Right atrium auricular region (tissue), 2 donors: ENCODE results near the gene STXBP2. TPM values are rescaled to one million over a fixed set of nuclear protein-coding genes. Genes with fewer than 3 reads are reported as not detected.

Experiments used
- DNase-seq: peaks from one replicate; pipeline ENCODE4 v3.0.0-alpha.2; 2019; ENCODE audit warnings: low spot score
- H3K27ac ChIP-seq, 2 donors: fragments of 200-600 bp; sonication (generic); 1 replicate in 1 of 2; 2 replicates in 1 of 2; pipeline ENCODE4 v1.5.1; 2016 to 2019
- H3K27me3 ChIP-seq, 2 donors: fragments of 200-600 bp; sonication (generic); one replicate each; pipeline versions ENCODE4 v1.5.1 to v1.6.0; 2017 to 2019
- H3K36me3 ChIP-seq: fragments of 200-600 bp; sonication (generic); one replicate; pipeline ENCODE4 v1.5.1; 2016
- H3K4me1 ChIP-seq, 2 donors: fragments of 200-600 bp; sonication (generic); one replicate each; pipeline versions ENCODE4 v1.5.1 to v1.6.0; 2017 to 2019
- H3K4me3 ChIP-seq, 2 donors: fragments of 200-600 bp; sonication (generic); 1 replicate in 1 of 2; 2 replicates in 1 of 2; pipeline ENCODE4 v1.5.1; 2017 to 2019; ENCODE audit warnings: mild to moderate bottlenecking in 1 of 2, moderate library complexity in 1 of 2
- H3K9me3 ChIP-seq, 2 donors: fragments of 200-600 bp; sonication (generic); one replicate each; pipeline ENCODE4 v1.5.1; 2019
- total RNA-seq, 2 donors: library from RNA; depleted of rRNA; stranded (reverse); fragments of >200 nt; gene quantifications; one replicate each; pipeline ENCODE4 v1.1.0, GENCODE V29; 2016
- TF ChIP-seq, protein P1 (sequence below), 2 donors: fragments of 200-600 bp; sonication (generic); IDR thresholded peaks; one replicate each; pipeline ENCODE4 v1.5.1; 2019; ENCODE audit warnings: antibody characterized with exemption in 2 of 2

Gene STXBP2
- total RNA-seq, 2 donors from 2014 or later, result 6.4 to 14.9 TPM

- H3K4me1 ChIP-seq, result no peaks in the 10 kb centered on the region
- H3K27me3 ChIP-seq, result no peaks in the 10 kb centered on the region
- DNase-seq, result no peak
- H3K4me3 ChIP-seq, result no peak within 1 kb of the TSS
- TF ChIP-seq, protein P1, sequence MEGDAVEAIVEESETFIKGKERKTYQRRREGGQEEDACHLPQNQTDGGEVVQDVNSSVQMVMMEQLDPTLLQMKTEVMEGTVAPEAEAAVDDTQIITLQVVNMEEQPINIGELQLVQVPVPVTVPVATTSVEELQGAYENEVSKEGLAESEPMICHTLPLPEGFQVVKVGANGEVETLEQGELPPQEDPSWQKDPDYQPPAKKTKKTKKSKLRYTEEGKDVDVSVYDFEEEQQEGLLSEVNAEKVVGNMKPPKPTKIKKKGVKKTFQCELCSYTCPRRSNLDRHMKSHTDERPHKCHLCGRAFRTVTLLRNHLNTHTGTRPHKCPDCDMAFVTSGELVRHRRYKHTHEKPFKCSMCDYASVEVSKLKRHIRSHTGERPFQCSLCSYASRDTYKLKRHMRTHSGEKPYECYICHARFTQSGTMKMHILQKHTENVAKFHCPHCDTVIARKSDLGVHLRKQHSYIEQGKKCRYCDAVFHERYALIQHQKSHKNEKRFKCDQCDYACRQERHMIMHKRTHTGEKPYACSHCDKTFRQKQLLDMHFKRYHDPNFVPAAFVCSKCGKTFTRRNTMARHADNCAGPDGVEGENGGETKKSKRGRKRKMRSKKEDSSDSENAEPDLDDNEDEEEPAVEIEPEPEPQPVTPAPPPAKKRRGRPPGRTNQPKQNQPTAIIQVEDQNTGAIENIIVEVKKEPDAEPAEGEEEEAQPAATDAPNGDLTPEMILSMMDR (IDR thresholded peaks at IDR 0.05), result no peak
- no peak within 1 kb of the TSS for H3K27ac ChIP-seq
- H3K36me3 ChIP-seq, result no peaks in the 10 kb centered on the region
- peaks cover 0 to 1% of the 10 kb centered on the region in 2 donors for H3K9me3 ChIP-seq
Measured at GRCh38 chr19:7668842-7669241, 31.9 kb downstream of the STXBP2 start, which contains the start of gene RETN. Gene RETN, plus strand, starts transcription at chr19:7669049. Its CDS starts 278 bp downstream, at chr19:7669327.

DNA sequence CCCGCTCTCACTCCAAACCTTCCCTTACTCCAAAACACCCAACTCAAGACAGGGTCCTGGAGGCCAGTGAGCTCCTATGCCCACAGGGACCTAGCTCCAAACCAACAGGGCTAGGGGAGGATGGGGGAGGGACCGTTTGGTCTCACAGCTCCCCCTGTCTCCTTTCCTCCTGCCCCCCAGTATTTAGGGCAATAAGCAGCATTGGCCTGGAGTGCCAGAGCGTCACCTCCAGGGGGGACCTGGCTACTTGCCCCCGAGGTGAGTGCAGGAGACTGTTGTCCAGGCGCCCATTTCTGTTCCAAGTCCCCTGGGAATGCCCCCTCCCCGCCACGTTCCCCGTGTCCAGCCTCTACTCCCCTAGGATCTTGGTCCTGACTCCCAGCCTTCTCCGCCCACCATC is 32.7 kb downstream of the STXBP2 start:
- no peak overlapping the region for H3K27ac ChIP-seq
- TF ChIP-seq, protein P1 (IDR thresholded peaks at IDR 0.05), result no peak
- no peak overlapping the region for H3K4me3 ChIP-seq
- H3K36me3 ChIP-seq, result no peaks in the 10 kb centered on the region
- no peaks in the 10 kb centered on the region for H3K4me1 ChIP-seq
- H3K9me3 ChIP-seq, result peaks cover 0 to 4% of the 10 kb centered on the region in 2 donors
- no peak for DNase-seq
- H3K27me3 ChIP-seq, result no peaks in the 10 kb centered on the region

GRCh38 chr19:7670150-7670783 is 33.4 kb downstream of the STXBP2 start:
- no peak overlapping the region for H3K4me3 ChIP-seq

DNA sequence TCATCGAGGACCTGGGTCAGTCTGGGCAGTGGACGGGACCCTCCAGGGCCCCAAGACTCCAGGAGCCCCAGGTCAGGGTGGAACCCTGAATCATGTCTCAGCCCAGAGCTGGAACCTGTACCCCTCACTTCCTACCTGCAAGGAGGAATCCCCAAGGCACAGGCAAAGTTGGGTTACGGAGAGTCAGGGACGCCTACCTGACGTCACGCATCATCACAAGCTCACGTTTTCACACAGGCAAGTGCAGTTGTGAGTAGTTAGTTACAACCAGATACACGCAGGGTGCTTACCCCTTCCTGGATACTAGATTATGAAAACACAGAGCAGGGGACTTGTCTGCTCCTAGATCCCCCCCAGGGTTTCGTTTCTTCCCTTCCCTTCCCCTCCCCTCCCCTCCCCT is 33.9 kb downstream of the STXBP2 start:
- Histone ChIP-seq H3K27me3 (no peaks in the 10 kb centered on the region), H3K27ac (no peak overlapping the region), H3K4me1 (no peaks in the 10 kb centered on the region), H3K9me3 (peaks cover 0 to 4% of the 10 kb centered on the region in 2 donors), H3K4me3 (no peak overlapping the region), H3K36me3 (no peaks in the 10 kb centered on the region)
- no peak for DNase-seq
- TF ChIP-seq, protein P1 (IDR thresholded peaks at IDR 0.05), result no peak

More at GRCh38 chr19:7670150-7670783, 33.4 kb downstream of the STXBP2 start:
- H3K36me3 ChIP-seq, result no peaks in the 10 kb centered on the region
- no peak for DNase-seq
- H3K9me3 ChIP-seq, result peaks cover 0 to 4% of the 10 kb centered on the region in 2 donors
- no peaks in the 10 kb centered on the region for H3K27me3 ChIP-seq
- H3K27ac ChIP-seq, result no peak overlapping the region
- TF ChIP-seq, protein P1 (IDR thresholded peaks at IDR 0.05), result no peak
- no peaks in the 10 kb centered on the region for H3K4me1 ChIP-seq

DNA sequence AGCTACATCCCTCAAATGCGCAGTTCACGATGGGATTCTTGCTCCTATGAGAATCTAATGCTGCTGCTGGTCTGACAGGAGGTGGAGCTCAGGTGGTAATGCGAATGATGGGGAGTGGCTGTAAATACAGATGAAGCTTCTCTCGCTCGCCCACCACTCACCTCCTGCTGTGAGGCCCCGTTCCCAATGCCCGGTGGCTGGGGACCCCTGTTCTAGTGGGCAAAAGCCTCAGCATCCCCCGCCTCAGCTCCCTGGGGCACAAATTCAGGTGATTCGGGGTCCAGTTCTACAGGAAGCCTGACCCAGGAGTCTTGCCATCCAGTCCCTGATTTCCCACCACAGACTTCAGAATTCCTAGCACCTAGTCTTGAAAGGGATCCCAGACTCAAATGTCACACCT is 35.6 kb downstream of the STXBP2 start:
- H3K36me3 ChIP-seq, result no peaks in the 10 kb centered on the region
- TF ChIP-seq, protein P1 (IDR thresholded peaks at IDR 0.05), result no peak
- no peak overlapping the region for H3K27ac ChIP-seq
- no peak overlapping the region for H3K4me3 ChIP-seq
- no peaks in the 10 kb centered on the region for H3K4me1 ChIP-seq
- H3K27me3 ChIP-seq, result no peaks in the 10 kb centered on the region
- no peak for DNase-seq
- peaks cover 0 to 4% of the 10 kb centered on the region in 2 donors for H3K9me3 ChIP-seq
